Brain pericyte (primary cell): ENCODE data around the gene PROX2.

ENCODE experiments used
- DNase-seq: peaks from one replicate; pipeline ENCODE4 v3.0.0-alpha.2; 2012; ENCODE audit warnings: low read depth, low spot score

Gene PROX2

GRCh38 chr14:74881431-74882102, 5.6 kb upstream of the PROX2 start, which contains the start of gene DLST:
Gene DLST (plus strand): TSS chr14:74881916. CDS start chr14:74881954, 38 bp downstream.
- peak; percentile 69 for DNase-seq

GRCh38 chr14:74879427-74880182, 3.7 kb upstream of the PROX2 start:
- no peak for DNase-seq

- no peak for DNase-seq
Observed at GRCh38 chr14:74875204-74875603, 741 bp downstream of the PROX2 start.

- no peak for DNase-seq
Observed at GRCh38 chr14:74871819-74872218, 4.1 kb downstream of the PROX2 start.

GRCh38 chr14:74868739-74869138, 7.2 kb downstream of the PROX2 start:
- no peak for DNase-seq

GRCh38 chr14:74867673-74868072, 8.3 kb downstream of the PROX2 start:
- no peak for DNase-seq

GRCh38 chr14:74866708-74867389, 9.1 kb downstream of the PROX2 start:
- no peak for DNase-seq

GRCh38 chr14:74865156-74865555, 10.8 kb downstream of the PROX2 start:
- DNase-seq: peak; percentile 73

- no peak for DNase-seq
Observed at GRCh38 chr14:74864198-74864597, 11.7 kb downstream of the PROX2 start.

- no peak for DNase-seq
Observed at GRCh38 chr14:74863274-74863673, 12.7 kb downstream of the PROX2 start.

GRCh38 chr14:74861734-74862090, 14.2 kb downstream of the PROX2 start:
- no peak for DNase-seq

GRCh38 chr14:74860899-74861733, 14.8 kb downstream of the PROX2 start:
- DNase-seq: no peak

- DNase-seq: no peak
Observed at GRCh38 chr14:74859757-74860552, 16.0 kb downstream of the PROX2 start.

GRCh38 chr14:74858022-74858421, 17.9 kb downstream of the PROX2 start:
- no peak for DNase-seq

- no peak for DNase-seq
Observed at GRCh38 chr14:74856366-74856765, 19.6 kb downstream of the PROX2 start.

GRCh38 chr14:74855945-74856344, 20.0 kb downstream of the PROX2 start:
- no peak for DNase-seq

GRCh38 chr14:74855021-74855420, 20.9 kb downstream of the PROX2 start:
- DNase-seq: no peak

- DNase-seq: no peak
Observed at GRCh38 chr14:74853581-74853980, 22.4 kb downstream of the PROX2 start.

GRCh38 chr14:74852922-74853530, 22.9 kb downstream of the PROX2 start:
- no peak for DNase-seq

GRCh38 chr14:74848768-74849167, 27.2 kb downstream of the PROX2 start:
- DNase-seq: no peak
